GM23248 (cell line): ENCODE measurements around the gene SLC25A33.

Source experiments
- EZH2 ChIP-seq: fragments of 200-600 bp; sonication (generic); IDR thresholded peaks from 2 replicates; pipeline ENCODE4 v1.6.1; 2018; ENCODE audit warnings: antibody characterized with exemption, mild to moderate bottlenecking; ENCODE audit not compliant: insufficient read depth, poor library complexity, severe bottlenecking
- EZH2phosphoT487 ChIP-seq: fragments of 200-600 bp; sonication (generic); IDR thresholded peaks from 2 replicates; pipeline ENCODE4 v1.6.1; 2018; ENCODE audit warnings: antibody characterized with exemption, moderate library complexity, mild to moderate bottlenecking, low read depth; ENCODE audit not compliant: insufficient read depth

DNA sequence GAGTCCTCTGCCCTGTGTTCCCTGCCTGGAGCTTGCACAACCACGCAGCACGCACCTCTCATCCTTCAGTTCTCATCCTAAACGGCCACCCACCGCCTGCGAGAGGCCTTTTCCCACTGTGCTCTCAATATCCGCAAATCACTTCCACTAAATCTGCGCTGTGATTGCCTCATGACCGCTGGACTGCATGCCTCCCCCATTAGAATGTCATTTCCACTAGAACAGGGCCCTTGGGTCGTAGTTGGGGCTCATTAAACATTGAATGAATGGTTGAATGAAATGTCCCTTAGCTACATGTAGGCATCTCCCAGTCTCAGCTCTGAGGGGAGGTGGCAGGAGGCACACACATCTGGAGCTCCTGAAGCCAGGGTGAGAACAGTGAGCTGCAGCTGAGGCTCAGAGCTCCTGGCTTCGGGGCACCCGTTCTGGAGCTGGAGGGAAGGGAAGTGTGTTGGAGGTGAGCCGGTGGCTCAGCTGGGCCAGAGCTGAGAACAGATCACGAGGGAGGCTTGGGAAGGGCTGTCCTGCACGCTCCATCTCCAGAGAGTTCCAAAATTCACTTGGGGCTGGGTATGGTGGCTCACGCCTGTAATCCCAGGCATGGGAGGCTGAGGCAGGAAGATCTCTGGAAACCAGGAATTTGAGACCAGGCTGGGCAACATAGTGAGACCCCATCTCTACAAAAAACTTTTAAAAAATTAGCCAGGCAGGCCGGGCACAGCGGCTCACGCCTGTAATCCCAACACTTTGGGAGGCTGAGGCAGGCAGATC is 79.8 kb downstream of the SLC25A33 start:
- TF ChIP-seq EZH2 (no peak), EZH2phosphoT487 (no peak)
